A673 (cell line): ENCODE measurements around the gene LTN1.

ENCODE experiments used
- CTCF ChIP-seq: fragments of 300-800, 200-600 bp; sonication (generic); conservative IDR thresholded peaks from 2 replicates; pipeline ENCODE4 v1.5.1; 2017; ENCODE audit warnings: low read depth, mild to moderate bottlenecking, antibody characterized with exemption, low read length, moderate library complexity, mixed read lengths
- EZH2 ChIP-seq: fragments of 200-600 bp; sonication (generic); IDR thresholded peaks from 2 replicates; pipeline ENCODE4 v1.6.1; 2017; ENCODE audit warnings: borderline replicate concordance, low read depth, mild to moderate bottlenecking, mixed read lengths, antibody characterized with exemption, low read length; ENCODE audit not compliant: poor library complexity, severe bottlenecking

- TF ChIP-seq CTCF (no peak), EZH2 (no peak)
These were observed 21.5 kb downstream of the LTN1 start for GRCh38 chr21:28971171-28971570.
